Type B pancreatic cell (in vitro differentiated cells): Measurements from ENCODE around the gene MRAP. TPM values are rescaled to one million over a fixed set of nuclear protein-coding genes. Genes with fewer than 3 reads are reported as not detected.

ENCODE experiments used
- DNase-seq: peaks from one replicate; pipeline ENCODE4 v3.0.0; 2021; ENCODE audit warnings: mixed read lengths; ENCODE audit not compliant: unreplicated experiment; ENCODE audit errors: extremely low spot score
- H3K27ac Mint-ChIP-seq: 2 replicates; pipeline ENCODE4 v1.8.0; 2021; ENCODE audit warnings: mild to moderate bottlenecking, mixed read lengths
- H3K27me3 Mint-ChIP-seq: 2 replicates; pipeline ENCODE4 v1.8.0; 2021; ENCODE audit warnings: mixed read lengths
- H3K36me3 Mint-ChIP-seq: 2 replicates; pipeline ENCODE4 v1.8.0; 2021; ENCODE audit warnings: mixed read lengths
- H3K4me1 Mint-ChIP-seq: one replicate; pipeline ENCODE4 v1.8.0; 2021; ENCODE audit warnings: mixed read lengths; ENCODE audit not compliant: unreplicated experiment
- H3K4me3 Mint-ChIP-seq: 2 replicates; pipeline ENCODE4 v1.8.0; 2021; ENCODE audit warnings: mild to moderate bottlenecking, mixed read lengths
- H3K9me3 Mint-ChIP-seq: 2 replicates; pipeline ENCODE4 v1.8.0; 2021; ENCODE audit warnings: mixed read lengths
- CTCF ChIP-seq: fragments of 200-600 bp; sonication (generic); conservative IDR thresholded peaks from 2 replicates; pipeline ENCODE4 v1.5.0; 2021; ENCODE audit warnings: antibody characterized with exemption, mild to moderate bottlenecking
- total RNA-seq: library from RNA; stranded (reverse); gene quantifications from 2 replicates; pipeline ENCODE4 v1.2.1, GENCODE V29; 2021; ENCODE audit warnings: low replicate concordance

Gene MRAP
- total RNA-seq, 1 donor from 2014 or later: not detected

GRCh38 chr21:32359719-32360260, 61.1 kb downstream of the MRAP start:
- Mint-ChIP-seq H3K4me1 (peaks cover 6% of the 10 kb centered on the region), H3K9me3 (no peaks in the 10 kb centered on the region), H3K27ac (no peak overlapping the region), H3K36me3 (peaks cover 22% of the 10 kb centered on the region), H3K27me3 (no peaks in the 10 kb centered on the region), H3K4me3 (no peak overlapping the region)
- DNase-seq: no peak
- no peak for TF ChIP-seq CTCF

GRCh38 chr21:32360401-32360975, 61.8 kb downstream of the MRAP start:
- peaks cover 23% of the 10 kb centered on the region for H3K36me3 Mint-ChIP-seq
- no peaks in the 10 kb centered on the region for H3K27me3 Mint-ChIP-seq
- no peaks in the 10 kb centered on the region for H3K9me3 Mint-ChIP-seq
- H3K4me1 Mint-ChIP-seq: peaks cover 7% of the 10 kb centered on the region
- H3K27ac Mint-ChIP-seq: peak overlapping the region; percentile 18
- no peak for TF ChIP-seq CTCF
- no peak for DNase-seq
- no peak overlapping the region for H3K4me3 Mint-ChIP-seq

Other genes starting within 250 kb of the MRAP start
- 18.1 and 31.9 TPM in 2 replicates for gene MIS18A, start 19.8 kb upstream of the MRAP start, total RNA-seq
- gene URB1, start 94.2 kb downstream of the MRAP start, total RNA-seq: 18.5 and 19.9 TPM in 2 replicates
- 0.63 and 1.2 TPM in 2 replicates for gene EVA1C, start 113.9 kb downstream of the MRAP start, total RNA-seq